ENCODE data around the gene GRIN3A.

The GRIN3A gene

GRCh38 chr9:101705135-101705661 is 33.2 kb downstream of the GRIN3A start:
- no peak for DNase-seq

GRCh38 chr9:101702257-101702656 is 36.2 kb downstream of the GRIN3A start:
- DNase-seq, result no peak

GRCh38 chr9:101693546-101694336 is 44.7 kb downstream of the GRIN3A start:
- no peak for DNase-seq

GRCh38 chr9:101691657-101692056 is 46.8 kb downstream of the GRIN3A start:
- DNase-seq, result no peak

GRCh38 chr9:101689039-101689438 is 49.4 kb downstream of the GRIN3A start:
- DNase-seq, result no peak

GRCh38 chr9:101684665-101685064 is 53.8 kb downstream of the GRIN3A start:
- DNase-seq, result no peak

GRCh38 chr9:101683236-101683635 is 55.2 kb downstream of the GRIN3A start:
- no peak for DNase-seq

- no peak for DNase-seq
Observed at GRCh38 chr9:101677861-101678260, 60.6 kb downstream of the GRIN3A start.

GRCh38 chr9:101675341-101675740 is 63.1 kb downstream of the GRIN3A start:
- DNase-seq, result no peak

GRCh38 chr9:101674165-101674564 is 64.3 kb downstream of the GRIN3A start:
- DNase-seq, result no peak

- DNase-seq, result no peak
Observed at GRCh38 chr9:101673642-101674041, 64.8 kb downstream of the GRIN3A start.

- DNase-seq, result no peak
Observed at GRCh38 chr9:101671567-101671966, 66.9 kb downstream of the GRIN3A start.

GRCh38 chr9:101668421-101668820 is 70.0 kb downstream of the GRIN3A start:
- no peak for DNase-seq

- DNase-seq, result no peak
Observed at GRCh38 chr9:101664453-101664852, 74.0 kb downstream of the GRIN3A start.

GRCh38 chr9:101652601-101653175 is 85.8 kb downstream of the GRIN3A start:
- no peak for DNase-seq

GRCh38 chr9:101650142-101650541 is 88.3 kb downstream of the GRIN3A start:
- DNase-seq, result no peak

- DNase-seq, result no peak
Observed at GRCh38 chr9:101648493-101648892, 90.0 kb downstream of the GRIN3A start.

GRCh38 chr9:101639785-101640665 is 98.4 kb downstream of the GRIN3A start:
- no peak for DNase-seq

- no peak for DNase-seq
Observed at GRCh38 chr9:101639311-101639710, 99.1 kb downstream of the GRIN3A start.

- DNase-seq, result no peak
Observed at GRCh38 chr9:101636247-101636646, 102.2 kb downstream of the GRIN3A start.

- DNase-seq, result no peak
Observed at GRCh38 chr9:101635473-101635872, 103.0 kb downstream of the GRIN3A start.

- no peak for DNase-seq
Observed at GRCh38 chr9:101634741-101635409, 103.6 kb downstream of the GRIN3A start.

GRCh38 chr9:101632611-101633010 is 105.8 kb downstream of the GRIN3A start:
- no peak for DNase-seq

Data from stimulated activated naive CD4-positive, alpha-beta T cell treated with Interleukin-2 at 50 U/mL for 16 hours (primary cell).